ENCODE data around the gene IL15RA.

DNA sequence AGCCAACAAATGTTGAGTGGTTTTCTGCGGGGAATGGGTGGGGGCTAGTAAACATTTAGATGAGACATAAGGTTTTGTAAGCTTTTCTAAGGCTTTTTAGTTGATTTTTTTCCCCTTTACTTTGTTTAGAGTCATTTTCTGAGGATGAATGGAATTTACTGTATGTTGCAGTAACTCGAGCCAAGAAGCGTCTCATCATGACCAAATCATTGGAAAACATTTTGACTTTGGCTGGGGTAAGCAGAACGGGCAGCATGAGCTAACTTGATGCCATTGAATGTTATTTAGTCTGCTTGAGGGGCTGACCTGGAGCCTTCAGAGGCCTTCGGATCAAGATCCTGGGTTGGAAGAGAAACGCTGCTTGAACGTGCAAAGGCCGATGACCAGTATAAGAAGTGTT, 50.0 kb downstream of the IL15RA start:
- TF ChIP-seq, protein P1, sequence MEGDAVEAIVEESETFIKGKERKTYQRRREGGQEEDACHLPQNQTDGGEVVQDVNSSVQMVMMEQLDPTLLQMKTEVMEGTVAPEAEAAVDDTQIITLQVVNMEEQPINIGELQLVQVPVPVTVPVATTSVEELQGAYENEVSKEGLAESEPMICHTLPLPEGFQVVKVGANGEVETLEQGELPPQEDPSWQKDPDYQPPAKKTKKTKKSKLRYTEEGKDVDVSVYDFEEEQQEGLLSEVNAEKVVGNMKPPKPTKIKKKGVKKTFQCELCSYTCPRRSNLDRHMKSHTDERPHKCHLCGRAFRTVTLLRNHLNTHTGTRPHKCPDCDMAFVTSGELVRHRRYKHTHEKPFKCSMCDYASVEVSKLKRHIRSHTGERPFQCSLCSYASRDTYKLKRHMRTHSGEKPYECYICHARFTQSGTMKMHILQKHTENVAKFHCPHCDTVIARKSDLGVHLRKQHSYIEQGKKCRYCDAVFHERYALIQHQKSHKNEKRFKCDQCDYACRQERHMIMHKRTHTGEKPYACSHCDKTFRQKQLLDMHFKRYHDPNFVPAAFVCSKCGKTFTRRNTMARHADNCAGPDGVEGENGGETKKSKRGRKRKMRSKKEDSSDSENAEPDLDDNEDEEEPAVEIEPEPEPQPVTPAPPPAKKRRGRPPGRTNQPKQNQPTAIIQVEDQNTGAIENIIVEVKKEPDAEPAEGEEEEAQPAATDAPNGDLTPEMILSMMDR (IDR thresholded peaks at IDR 0.05) = no peak
- TF ChIP-seq, protein P2, sequence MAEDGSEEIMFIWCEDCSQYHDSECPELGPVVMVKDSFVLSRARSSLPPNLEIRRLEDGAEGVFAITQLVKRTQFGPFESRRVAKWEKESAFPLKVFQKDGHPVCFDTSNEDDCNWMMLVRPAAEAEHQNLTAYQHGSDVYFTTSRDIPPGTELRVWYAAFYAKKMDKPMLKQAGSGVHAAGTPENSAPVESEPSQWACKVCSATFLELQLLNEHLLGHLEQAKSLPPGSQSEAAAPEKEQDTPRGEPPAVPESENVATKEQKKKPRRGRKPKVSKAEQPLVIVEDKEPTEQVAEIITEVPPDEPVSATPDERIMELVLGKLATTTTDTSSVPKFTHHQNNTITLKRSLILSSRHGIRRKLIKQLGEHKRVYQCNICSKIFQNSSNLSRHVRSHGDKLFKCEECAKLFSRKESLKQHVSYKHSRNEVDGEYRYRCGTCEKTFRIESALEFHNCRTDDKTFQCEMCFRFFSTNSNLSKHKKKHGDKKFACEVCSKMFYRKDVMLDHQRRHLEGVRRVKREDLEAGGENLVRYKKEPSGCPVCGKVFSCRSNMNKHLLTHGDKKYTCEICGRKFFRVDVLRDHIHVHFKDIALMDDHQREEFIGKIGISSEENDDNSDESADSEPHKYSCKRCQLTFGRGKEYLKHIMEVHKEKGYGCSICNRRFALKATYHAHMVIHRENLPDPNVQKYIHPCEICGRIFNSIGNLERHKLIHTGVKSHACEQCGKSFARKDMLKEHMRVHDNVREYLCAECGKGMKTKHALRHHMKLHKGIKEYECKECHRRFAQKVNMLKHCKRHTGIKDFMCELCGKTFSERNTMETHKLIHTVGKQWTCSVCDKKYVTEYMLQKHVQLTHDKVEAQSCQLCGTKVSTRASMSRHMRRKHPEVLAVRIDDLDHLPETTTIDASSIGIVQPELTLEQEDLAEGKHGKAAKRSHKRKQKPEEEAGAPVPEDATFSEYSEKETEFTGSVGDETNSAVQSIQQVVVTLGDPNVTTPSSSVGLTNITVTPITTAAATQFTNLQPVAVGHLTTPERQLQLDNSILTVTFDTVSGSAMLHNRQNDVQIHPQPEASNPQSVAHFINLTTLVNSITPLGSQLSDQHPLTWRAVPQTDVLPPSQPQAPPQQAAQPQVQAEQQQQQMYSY (CRISPR knock-in tag; IDR thresholded peaks at IDR 0.05) = no peak
- no peak for TF ChIP-seq CREB1 (CRISPR knock-in tag; IDR thresholded peaks at IDR 0.05)
- TF ChIP-seq FOXJ3 (CRISPR knock-in tag; IDR thresholded peaks at IDR 0.05; ENCODE audit: borderline replicate concordance) = no peak
- no peak for TF ChIP-seq MAX (CRISPR knock-in tag; IDR thresholded peaks at IDR 0.05)

Data from WTC11 (cell line).